HK-2 (cell line): ENCODE data around the gene CCNL2.

Experiments
- DNase-seq: peaks from one replicate; pipeline ENCODE4 v3.0.0-alpha.2; 2018; ENCODE audit not compliant: unreplicated experiment

CCNL2 gene

GRCh38 chr1:1342584-1343115 lies 56.5 kb downstream of the CCNL2 start:
- no peak for DNase-seq

GRCh38 chr1:1342061-1342562 lies 57.0 kb downstream of the CCNL2 start:
- no peak for DNase-seq

GRCh38 chr1:1341549-1342021 lies 57.5 kb downstream of the CCNL2 start:
- no peak for DNase-seq

GRCh38 chr1:1340791-1341548 lies 58.2 kb downstream of the CCNL2 start:
- DNase-seq = no peak

GRCh38 chr1:1340185-1340584 lies 59.0 kb downstream of the CCNL2 start:
- DNase-seq = no peak

GRCh38 chr1:1338278-1338677 lies 60.9 kb downstream of the CCNL2 start:
- no peak for DNase-seq

DNA sequence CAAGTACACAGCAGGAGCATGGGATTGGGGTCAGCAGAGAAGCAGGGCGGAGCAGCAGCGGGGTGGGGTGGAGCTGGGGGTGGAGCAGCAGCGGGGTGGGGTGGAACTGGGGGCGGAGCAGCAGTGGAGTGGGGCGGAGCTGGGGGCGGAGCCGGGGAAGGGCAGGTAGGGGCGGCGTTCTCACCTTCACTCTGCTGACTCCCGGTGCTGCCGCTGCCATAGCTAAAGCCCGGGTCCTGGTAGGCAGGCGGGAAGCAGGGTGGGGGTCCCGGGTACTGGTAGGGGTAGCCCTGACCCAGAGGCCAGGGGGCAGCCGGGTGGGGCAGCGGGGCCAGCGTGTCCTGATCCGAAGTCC lies 61.4 kb downstream of the CCNL2 start:
- no peak for DNase-seq

DNA sequence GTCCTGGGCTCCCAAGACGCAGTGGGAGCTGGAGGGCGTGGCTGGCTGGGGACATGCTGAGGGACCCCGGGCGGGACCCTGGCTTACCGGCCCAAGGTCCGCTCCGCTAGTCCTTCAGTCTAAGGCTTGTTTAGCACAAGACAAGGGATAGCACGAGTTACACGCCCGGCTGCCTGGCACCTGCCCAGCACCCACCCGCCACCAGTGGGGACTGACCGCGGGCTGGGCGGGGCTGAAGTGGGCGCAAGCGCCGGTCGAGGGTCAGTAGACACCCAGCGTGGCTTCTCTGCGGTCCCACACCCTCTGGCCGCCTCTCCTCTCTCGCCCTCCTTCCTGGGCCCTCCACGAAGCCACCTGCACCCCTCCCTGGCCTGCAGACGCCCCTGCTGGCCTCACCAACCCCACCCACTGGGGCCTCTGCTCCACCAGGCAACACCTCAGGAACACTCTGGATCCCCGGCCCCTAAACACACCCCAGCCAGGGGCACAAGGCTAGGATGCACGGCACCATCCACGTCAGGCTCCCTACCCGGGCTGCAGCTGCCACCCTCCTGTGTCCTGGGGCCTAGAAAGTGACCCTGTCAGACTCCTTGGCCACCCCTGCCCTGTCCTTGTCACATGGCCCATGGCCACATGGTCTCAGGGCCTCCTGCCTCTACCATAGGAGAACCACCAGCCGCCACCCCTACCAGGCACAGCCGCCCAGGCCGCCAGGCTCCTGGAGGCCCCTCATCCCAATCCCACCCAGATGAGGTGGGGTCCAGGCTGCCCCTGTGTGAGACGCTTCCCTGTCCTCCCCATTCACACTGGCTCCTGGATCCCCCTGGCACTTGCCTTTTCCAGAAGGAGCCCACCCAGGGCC lies 62.0 kb downstream of the CCNL2 start:
- DNase-seq = no peak

- DNase-seq = no peak
Measured at GRCh38 chr1:1336446-1336845, 62.7 kb downstream of the CCNL2 start.

- no peak for DNase-seq
Measured at GRCh38 chr1:1335792-1336248, 63.3 kb downstream of the CCNL2 start.
